ENCODE data around the gene GNAS. TPM values are rescaled to one million over a fixed set of nuclear protein-coding genes. Genes with fewer than 3 reads are reported as not detected.

GNAS gene
- 686 to 769 TPM (median 723 TPM) in 5 replicates for total RNA-seq (2022; extraction: Qiagen RNA extraction)

GRCh38 chr20:58852543-58853271, at the start of gene GNAS:
TSS of gene GNAS (plus strand) at chr20:58852716.

GRCh38 chr20:58850693-58851174, 1.8 kb upstream of the GNAS start, which contains the start of gene GNAS-AS1:
TSS of gene GNAS-AS1 (minus strand) at chr20:58850902.

Other genes starting within 250 kb of the GNAS start
- gene STX16, start 201.4 kb upstream of the GNAS start, total RNA-seq (2022; extraction: Qiagen RNA extraction), result 29.0 to 33.9 TPM (median 30.2 TPM) in 5 replicates
- gene NPEPL1, start 159.9 kb upstream of the GNAS start, total RNA-seq (2022; extraction: Qiagen RNA extraction), result 29.8 to 35.9 TPM (median 34.4 TPM) in 5 replicates
- gene GNAS-AS1, start 1.8 kb upstream of the GNAS start, total RNA-seq (2022; extraction: Qiagen RNA extraction), result not detected in 5 replicates
- 43.2 to 46.0 TPM (median 44.6 TPM) in 5 replicates for gene NELFCD, start 128.5 kb downstream of the GNAS start, total RNA-seq (2022; extraction: Qiagen RNA extraction)
- gene CTSZ, start 154.5 kb downstream of the GNAS start, total RNA-seq (2022; extraction: Qiagen RNA extraction), result 155 to 197 TPM (median 192 TPM) in 5 replicates
- gene TUBB1, start 166.7 kb downstream of the GNAS start, total RNA-seq (2022; extraction: Qiagen RNA extraction), result 0.02 to 0.03 TPM (median 0.03 TPM) in 4 of 5 replicates, not detected in the other
- gene ATP5F1E, start 179.6 kb downstream of the GNAS start, total RNA-seq (2022; extraction: Qiagen RNA extraction), result 90.2 to 115 TPM (median 95.0 TPM) in 5 replicates
- gene PRELID3B, start 190.1 kb downstream of the GNAS start, total RNA-seq (2022; extraction: Qiagen RNA extraction), result 53.2 to 66.6 TPM (median 56.9 TPM) in 5 replicates